Astrocyte of the spinal cord (primary cell): ENCODE data around the gene PTPMT1.

Source experiments
- DNase-seq: peaks from one replicate; pipeline ENCODE4 v3.0.0; 2011; ENCODE audit warnings: low read depth, low spot score
- H3K4me3 ChIP-seq: 2 replicates; pipeline ENCODE4 v1.5.1; 2011; ENCODE audit warnings: low read depth, mild to moderate bottlenecking, low read length, moderate library complexity
- in situ Hi-C: cut with HindIII; loops from 2 replicates; pipeline ENCODE4 v1.10.0; 2017; ENCODE audit warnings: low sequenced_read_pairs
- TF ChIP-seq, protein P1 (sequence below): IDR thresholded peaks from 2 replicates; pipeline ENCODE4 v1.5.1; 2012; ENCODE audit warnings: low read depth, mild to moderate bottlenecking, low read length, inconsistent platforms

Gene PTPMT1

DNA sequence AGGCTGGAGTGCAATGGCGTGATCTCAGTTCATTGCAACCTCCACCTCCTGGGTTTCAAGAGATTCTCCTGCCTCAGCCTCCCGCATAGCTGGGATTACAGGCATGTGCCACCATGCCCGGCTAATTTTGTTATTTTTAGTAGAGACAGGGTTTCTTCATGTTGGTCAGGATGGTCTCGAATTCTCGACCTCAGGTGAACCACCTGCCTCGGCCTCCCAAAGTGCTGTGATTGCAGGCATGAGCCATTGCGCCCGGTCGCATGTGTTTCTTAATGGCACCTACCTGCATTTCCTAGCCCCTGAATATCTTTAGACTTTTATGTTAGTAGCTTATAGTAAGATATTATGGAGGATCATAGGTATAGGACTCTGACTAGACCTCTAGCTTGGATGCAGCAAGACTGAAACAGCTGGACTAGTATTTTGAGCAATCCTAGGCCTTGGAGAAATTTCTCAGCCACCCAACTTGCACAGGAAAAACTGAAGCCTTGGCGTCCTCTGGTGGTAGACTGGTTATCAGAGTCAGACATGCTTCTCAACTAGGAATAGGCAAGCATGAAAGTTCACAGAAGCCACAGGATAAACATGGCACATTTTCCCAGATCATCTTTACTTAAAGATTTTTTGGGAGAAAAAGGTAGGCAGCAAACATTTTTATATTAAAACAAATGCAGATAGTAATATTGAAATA is 51.5 kb downstream of the PTPMT1 start:
- peak; percentile 82 for DNase-seq
- TF ChIP-seq, protein P1, sequence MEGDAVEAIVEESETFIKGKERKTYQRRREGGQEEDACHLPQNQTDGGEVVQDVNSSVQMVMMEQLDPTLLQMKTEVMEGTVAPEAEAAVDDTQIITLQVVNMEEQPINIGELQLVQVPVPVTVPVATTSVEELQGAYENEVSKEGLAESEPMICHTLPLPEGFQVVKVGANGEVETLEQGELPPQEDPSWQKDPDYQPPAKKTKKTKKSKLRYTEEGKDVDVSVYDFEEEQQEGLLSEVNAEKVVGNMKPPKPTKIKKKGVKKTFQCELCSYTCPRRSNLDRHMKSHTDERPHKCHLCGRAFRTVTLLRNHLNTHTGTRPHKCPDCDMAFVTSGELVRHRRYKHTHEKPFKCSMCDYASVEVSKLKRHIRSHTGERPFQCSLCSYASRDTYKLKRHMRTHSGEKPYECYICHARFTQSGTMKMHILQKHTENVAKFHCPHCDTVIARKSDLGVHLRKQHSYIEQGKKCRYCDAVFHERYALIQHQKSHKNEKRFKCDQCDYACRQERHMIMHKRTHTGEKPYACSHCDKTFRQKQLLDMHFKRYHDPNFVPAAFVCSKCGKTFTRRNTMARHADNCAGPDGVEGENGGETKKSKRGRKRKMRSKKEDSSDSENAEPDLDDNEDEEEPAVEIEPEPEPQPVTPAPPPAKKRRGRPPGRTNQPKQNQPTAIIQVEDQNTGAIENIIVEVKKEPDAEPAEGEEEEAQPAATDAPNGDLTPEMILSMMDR: peak; percentile 97
- in situ Hi-C loops: no loop called here
- H3K4me3 ChIP-seq: no peak overlapping the region

DNA sequence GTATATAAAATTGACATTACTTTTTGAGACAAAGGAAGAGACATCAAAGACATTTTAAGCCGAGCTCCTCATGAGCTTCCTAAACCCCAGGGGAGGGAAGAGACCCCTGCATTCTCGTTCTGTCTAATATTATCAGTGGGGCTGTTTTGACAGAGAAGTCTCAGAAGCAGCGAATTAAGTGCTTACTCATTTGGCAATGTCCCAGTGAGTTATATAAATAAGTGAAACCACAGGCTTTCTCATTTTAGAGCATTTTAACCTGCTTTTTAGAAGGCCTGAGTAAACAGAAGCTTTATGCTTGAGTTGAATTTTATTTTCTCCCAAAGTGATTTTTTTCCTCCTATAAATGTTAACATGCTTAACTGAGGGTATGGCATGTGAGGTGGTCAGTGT is 52.0 kb downstream of the PTPMT1 start:
- peak; percentile 68 for DNase-seq
- no peak overlapping the region for H3K4me3 ChIP-seq
- TF ChIP-seq, protein P1: no peak
- in situ Hi-C loops: no loop called here

DNA sequence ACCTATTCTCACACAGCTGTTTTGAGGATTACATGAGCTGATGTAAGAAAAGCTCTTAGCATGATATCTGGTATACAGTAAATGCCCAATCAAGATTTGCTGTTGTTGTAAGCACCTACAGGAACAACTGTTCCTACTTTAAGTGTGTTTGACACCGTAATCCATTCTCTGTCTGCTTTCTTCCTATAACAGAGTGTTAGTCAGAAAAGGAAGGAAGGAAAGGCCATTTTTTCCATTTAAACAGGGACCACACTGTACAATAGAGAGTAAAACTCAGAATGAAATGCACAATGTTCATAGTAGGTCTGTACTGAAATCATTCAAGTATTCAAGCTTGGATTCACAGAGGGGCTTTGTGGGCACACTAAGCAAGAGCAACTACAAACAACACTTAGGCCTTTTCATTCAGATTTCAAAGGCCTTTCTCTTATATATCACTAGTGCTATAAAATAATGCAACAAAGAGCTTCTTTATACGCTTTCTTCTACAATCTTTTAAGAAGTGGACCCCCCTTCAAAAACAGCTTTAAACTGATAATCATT is 55.5 kb downstream of the PTPMT1 start:
- no peak for DNase-seq
- no peak overlapping the region for H3K4me3 ChIP-seq
- TF ChIP-seq, protein P1: no peak
- in situ Hi-C loops: no loop called here
